Ecto neural progenitor cell (in vitro differentiated cells): ENCODE measurements around the gene ZNF836.

Experiments used
- DNase-seq: peaks from one replicate; pipeline ENCODE4 v3.0.0-alpha.2; 2018; ENCODE audit warnings: low spot score

Gene ZNF836

GRCh38 chr19:52188822-52189734, 17.7 kb upstream of the ZNF836 start:
- DNase-seq, result peak; percentile 98

- DNase-seq, result no peak
These were observed 16.0 kb upstream of the ZNF836 start for GRCh38 chr19:52187407-52187806.

- no peak for DNase-seq
These were observed 5.2 kb upstream of the ZNF836 start for GRCh38 chr19:52176574-52176973.

GRCh38 chr19:52172347-52172746, 926 bp upstream of the ZNF836 start:
- DNase-seq, result no peak

- DNase-seq, result peak; percentile 56
These were observed 529 bp downstream of the ZNF836 start for GRCh38 chr19:52170863-52171320.

GRCh38 chr19:52170304-52170703, 1.1 kb downstream of the ZNF836 start:
- DNase-seq, result no peak

- no peak for DNase-seq
These were observed 15.6 kb downstream of the ZNF836 start for GRCh38 chr19:52155596-52156359.

GRCh38 chr19:52148256-52148655, 23.2 kb downstream of the ZNF836 start:
- DNase-seq, result no peak

GRCh38 chr19:52142001-52142595, 29.3 kb downstream of the ZNF836 start:
- DNase-seq, result no peak

- no peak for DNase-seq
These were observed 30.2 kb downstream of the ZNF836 start for GRCh38 chr19:52141203-52141602.

- DNase-seq, result no peak
These were observed 31.2 kb downstream of the ZNF836 start for GRCh38 chr19:52140032-52140710.

- DNase-seq, result peak; percentile 97
These were observed 32.0 kb downstream of the ZNF836 start, which contains the start of gene ZNF616 for GRCh38 chr19:52139252-52140031. ZNF616 (minus strand) TSS chr19:52139938; CDS start chr19:52130512, 9,426 bp downstream.

GRCh38 chr19:52138983-52139251, 32.5 kb downstream of the ZNF836 start:
- DNase-seq, result no peak

- DNase-seq, result peak; percentile 63
These were observed 33.0 kb downstream of the ZNF836 start for GRCh38 chr19:52138278-52138982.

- DNase-seq, result no peak
These were observed 51.1 kb downstream of the ZNF836 start for GRCh38 chr19:52120286-52120685.

- DNase-seq, result no peak
These were observed 55.8 kb downstream of the ZNF836 start for GRCh38 chr19:52115526-52116053.

- no peak for DNase-seq
These were observed 56.7 kb downstream of the ZNF836 start for GRCh38 chr19:52114691-52115090.

GRCh38 chr19:52112624-52113023, 58.8 kb downstream of the ZNF836 start:
- DNase-seq, result no peak

GRCh38 chr19:52110780-52111179, 60.6 kb downstream of the ZNF836 start:
- DNase-seq, result no peak
